Activated CD4-positive, alpha-beta T cell treated with anti-CD3 and anti-CD28 coated beads for 4 hours (primary cell): Measurements from ENCODE around the gene HLA-E.
"Not testable (repeated sequence)": the region's sequence is repeated elsewhere in the genome, so short reads cannot be mapped to it uniquely, and the experiment has no call there.

Experiments used
- DNase-seq, 2 donors: peaks; one replicate each; pipeline ENCODE4 v3.0.0-alpha.2; 2020

HLA-E gene

GRCh38 chr6:30489081-30490025 is at the start of gene HLA-E:
Gene HLA-E (plus strand): TSS chr6:30489509. CDS start chr6:30489532, 23 bp downstream.
- DNase-seq = peak; percentile 93

- DNase-seq = no peak
Observed at GRCh38 chr6:30441171-30441570, 48.1 kb upstream of the HLA-E start.

GRCh38 chr6:30443657-30444450 is 45.5 kb upstream of the HLA-E start:
- no peak for DNase-seq

- DNase-seq = no peak
Observed at GRCh38 chr6:30444451-30444742, 44.9 kb upstream of the HLA-E start.

GRCh38 chr6:30446259-30446658 is 43.0 kb upstream of the HLA-E start:
- no peak for DNase-seq

- DNase-seq = no peak
Observed at GRCh38 chr6:30447237-30447636, 42.1 kb upstream of the HLA-E start.

GRCh38 chr6:30450548-30450908 is 38.8 kb upstream of the HLA-E start:
- DNase-seq = no peak

GRCh38 chr6:30450909-30451841 is 38.1 kb upstream of the HLA-E start:
- DNase-seq = peak; percentile 47 to 56

GRCh38 chr6:30452736-30453507 is 36.4 kb upstream of the HLA-E start:
- no peak for DNase-seq

- peak; percentile 86 to 91 for DNase-seq
Observed at GRCh38 chr6:30453508-30454116, 35.7 kb upstream of the HLA-E start.

GRCh38 chr6:30459145-30459544 is 30.2 kb upstream of the HLA-E start:
- no peak for DNase-seq

GRCh38 chr6:30461055-30461454 is 28.3 kb upstream of the HLA-E start:
- no peak for DNase-seq

- no peak for DNase-seq
Observed at GRCh38 chr6:30462482-30462881, 26.8 kb upstream of the HLA-E start.

- no peak for DNase-seq
Observed at GRCh38 chr6:30463242-30463641, 26.1 kb upstream of the HLA-E start.

- DNase-seq = peak; percentile 50 to 59
Observed at GRCh38 chr6:30463651-30464618, 25.4 kb upstream of the HLA-E start.

- no peak for DNase-seq
Observed at GRCh38 chr6:30465595-30466306, 23.6 kb upstream of the HLA-E start.

GRCh38 chr6:30470968-30471367 is 18.3 kb upstream of the HLA-E start:
- DNase-seq = no peak

GRCh38 chr6:30475116-30475515 is 14.2 kb upstream of the HLA-E start:
- not testable (repeated sequence) for DNase-seq

GRCh38 chr6:30480536-30481156 is 8.7 kb upstream of the HLA-E start:
- DNase-seq = peak in 1 of 2 donors; percentile 50
